Endothelial cell (in vitro differentiated cells): Measurements from ENCODE around the gene SLC12A8. TPM values are rescaled to one million over a fixed set of nuclear protein-coding genes. Genes with fewer than 3 reads are reported as not detected.

ENCODE experiments used
- DNase-seq: peaks from one replicate; pipeline ENCODE4 v3.0.0; 2021; ENCODE audit warnings: low spot score
- H3K27ac Mint-ChIP-seq: one replicate; pipeline ENCODE4 v1.8.0; 2021; ENCODE audit warnings: mixed read lengths, inconsistent platforms; ENCODE audit not compliant: unreplicated experiment
- H3K27me3 Mint-ChIP-seq: one replicate; pipeline ENCODE4 v1.8.0; 2021; ENCODE audit warnings: mild to moderate bottlenecking, moderate library complexity, mixed read lengths, inconsistent platforms; ENCODE audit not compliant: unreplicated experiment
- H3K36me3 Mint-ChIP-seq: one replicate; pipeline ENCODE4 v1.8.0; 2021; ENCODE audit warnings: mild to moderate bottlenecking, low read depth, mixed read lengths, inconsistent platforms; ENCODE audit not compliant: unreplicated experiment
- H3K4me1 Mint-ChIP-seq: one replicate; pipeline ENCODE4 v1.8.0; 2021; ENCODE audit warnings: mild to moderate bottlenecking, mixed read lengths, inconsistent platforms; ENCODE audit not compliant: unreplicated experiment
- H3K4me3 Mint-ChIP-seq: one replicate; pipeline ENCODE4 v1.8.0; 2021; ENCODE audit warnings: mild to moderate bottlenecking, mixed read lengths, inconsistent platforms; ENCODE audit not compliant: unreplicated experiment
- H3K9me3 Mint-ChIP-seq: one replicate; pipeline ENCODE4 v1.8.0; 2021; ENCODE audit warnings: mixed read lengths, inconsistent platforms; ENCODE audit not compliant: unreplicated experiment
- total RNA-seq: library from RNA; stranded (reverse); fragmentation: NEBNext Ultra II Directional; extraction: Animal tissue kit (Norgen Biotek cat#: 25700); gene quantifications from one replicate; pipeline ENCODE4 v1.2.1, GENCODE V29; 2021; ENCODE audit not compliant: unreplicated experiment
- TF ChIP-seq, protein P1 (sequence below): fragments of 200-600 bp; sonication (generic); IDR thresholded peaks from one replicate; pipeline ENCODE4 v1.5.0; 2021; ENCODE audit warnings: antibody characterized with exemption; ENCODE audit not compliant: unreplicated experiment

The SLC12A8 gene
- total RNA-seq, 1 donor from 2014 or later, result 0.54 TPM

DNA sequence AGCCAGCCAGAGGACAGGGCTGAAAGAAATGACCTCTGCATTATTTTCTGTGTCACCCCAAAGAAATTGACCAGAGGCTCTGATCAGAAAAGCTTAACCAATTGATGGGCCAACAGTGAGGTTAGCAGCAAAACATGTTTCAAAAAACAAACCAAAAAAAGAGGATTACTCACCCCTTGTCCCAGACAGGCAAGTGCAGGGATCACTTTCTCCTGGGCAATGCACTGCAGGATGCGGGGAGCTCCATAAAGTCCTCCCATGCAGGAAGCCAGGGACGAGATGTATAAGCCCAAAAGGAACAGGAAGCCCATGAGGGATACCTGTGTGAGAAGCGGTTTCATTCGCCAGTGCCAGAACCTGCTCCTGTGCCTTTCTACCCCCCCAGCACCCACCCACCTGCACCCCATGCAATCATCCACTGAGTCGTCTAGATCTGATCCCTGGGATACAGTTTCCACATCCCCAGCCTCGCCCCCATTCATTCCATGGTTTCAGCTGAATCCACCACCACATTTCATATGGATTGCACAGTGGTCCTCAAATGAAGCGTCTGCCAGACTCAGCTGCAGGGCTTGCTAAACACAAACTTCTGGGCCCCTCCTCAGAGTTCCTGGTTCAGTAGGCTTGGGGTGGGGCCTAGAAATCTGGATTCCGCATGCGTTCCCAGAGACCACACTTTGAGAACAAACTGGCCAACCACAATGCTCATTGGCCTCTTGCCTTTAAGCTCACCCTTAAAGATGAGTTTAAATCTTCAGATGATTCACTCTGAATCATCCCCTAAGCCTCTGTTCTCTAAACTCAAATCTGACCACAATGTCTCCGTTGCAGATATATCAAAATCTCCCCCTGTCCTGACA lies 102.3 kb downstream of the SLC12A8 start:
- Mint-ChIP-seq H3K4me3 (no peak overlapping the region), H3K9me3 (no peaks in the 10 kb centered on the region), H3K27me3 (no peaks in the 10 kb centered on the region), H3K27ac (no peak overlapping the region), H3K36me3 (no peaks in the 10 kb centered on the region), H3K4me1 (no peaks in the 10 kb centered on the region)
- DNase-seq, result no peak
- TF ChIP-seq, protein P1, sequence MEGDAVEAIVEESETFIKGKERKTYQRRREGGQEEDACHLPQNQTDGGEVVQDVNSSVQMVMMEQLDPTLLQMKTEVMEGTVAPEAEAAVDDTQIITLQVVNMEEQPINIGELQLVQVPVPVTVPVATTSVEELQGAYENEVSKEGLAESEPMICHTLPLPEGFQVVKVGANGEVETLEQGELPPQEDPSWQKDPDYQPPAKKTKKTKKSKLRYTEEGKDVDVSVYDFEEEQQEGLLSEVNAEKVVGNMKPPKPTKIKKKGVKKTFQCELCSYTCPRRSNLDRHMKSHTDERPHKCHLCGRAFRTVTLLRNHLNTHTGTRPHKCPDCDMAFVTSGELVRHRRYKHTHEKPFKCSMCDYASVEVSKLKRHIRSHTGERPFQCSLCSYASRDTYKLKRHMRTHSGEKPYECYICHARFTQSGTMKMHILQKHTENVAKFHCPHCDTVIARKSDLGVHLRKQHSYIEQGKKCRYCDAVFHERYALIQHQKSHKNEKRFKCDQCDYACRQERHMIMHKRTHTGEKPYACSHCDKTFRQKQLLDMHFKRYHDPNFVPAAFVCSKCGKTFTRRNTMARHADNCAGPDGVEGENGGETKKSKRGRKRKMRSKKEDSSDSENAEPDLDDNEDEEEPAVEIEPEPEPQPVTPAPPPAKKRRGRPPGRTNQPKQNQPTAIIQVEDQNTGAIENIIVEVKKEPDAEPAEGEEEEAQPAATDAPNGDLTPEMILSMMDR, result no peak

DNA sequence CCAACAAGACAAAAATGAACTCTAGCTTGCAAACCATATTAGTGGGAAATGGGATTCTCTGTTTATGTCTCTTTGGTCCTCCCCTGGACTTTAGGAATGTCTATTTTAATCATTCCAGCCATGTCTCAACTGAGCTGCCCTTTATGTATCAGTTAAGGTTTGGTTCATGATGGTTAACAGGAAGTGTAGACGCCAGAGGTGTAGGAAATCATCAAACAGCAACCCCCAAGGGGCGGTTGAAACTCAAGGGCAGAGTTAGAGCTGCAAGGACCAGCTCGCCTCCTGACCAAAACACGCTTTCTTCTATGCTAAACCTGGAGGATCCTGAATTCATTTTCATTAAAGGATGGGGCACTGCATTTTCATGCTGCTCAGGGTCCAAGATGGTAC lies 103.0 kb downstream of the SLC12A8 start:
- TF ChIP-seq, protein P1, result no peak
- no peak overlapping the region for H3K4me3 Mint-ChIP-seq

DNA sequence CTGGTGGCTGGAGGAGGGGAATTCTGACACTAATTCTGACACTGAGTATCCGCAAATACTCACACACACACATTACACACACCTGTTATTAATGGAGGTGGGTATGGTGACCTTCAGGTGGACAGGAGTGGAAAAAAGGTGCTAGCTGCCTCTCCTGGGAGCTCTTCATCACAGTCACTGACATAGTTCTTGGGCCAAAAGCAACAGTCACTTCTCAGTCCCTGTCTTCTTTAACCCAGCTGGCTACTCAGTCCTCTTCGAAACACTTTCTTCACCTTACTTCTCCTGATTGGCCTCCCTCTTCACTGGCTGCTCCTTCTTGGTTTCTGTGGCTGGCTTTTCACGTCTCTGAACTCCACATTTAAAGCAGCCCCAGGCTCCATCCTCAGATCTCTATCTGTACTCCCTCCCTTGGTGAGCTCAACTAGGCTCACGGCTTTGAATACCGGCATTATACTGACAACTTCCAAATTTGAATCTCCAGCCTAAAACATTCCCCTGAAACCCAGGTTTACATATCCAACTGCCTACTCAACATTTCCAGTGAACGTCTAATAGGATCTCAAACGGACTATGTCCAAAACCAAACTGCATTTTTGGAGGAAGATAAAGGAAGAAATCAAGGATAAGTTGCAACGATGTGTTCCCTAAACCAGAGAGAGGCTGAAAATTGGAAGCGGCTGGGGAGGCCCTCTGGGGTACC lies 103.6 kb downstream of the SLC12A8 start:
- TF ChIP-seq, protein P1, result no peak
- H3K9me3 Mint-ChIP-seq, result no peaks in the 10 kb centered on the region
- no peaks in the 10 kb centered on the region for H3K27me3 Mint-ChIP-seq
- H3K4me1 Mint-ChIP-seq, result no peaks in the 10 kb centered on the region
- no peak overlapping the region for H3K27ac Mint-ChIP-seq
- no peak for DNase-seq
- no peaks in the 10 kb centered on the region for H3K36me3 Mint-ChIP-seq
- no peak overlapping the region for H3K4me3 Mint-ChIP-seq

More for the DNA sequence above, 103.0 kb downstream of the SLC12A8 start:
- no peaks in the 10 kb centered on the region for H3K27me3 Mint-ChIP-seq
- H3K36me3 Mint-ChIP-seq, result no peaks in the 10 kb centered on the region
- no peak for DNase-seq
- H3K9me3 Mint-ChIP-seq, result no peaks in the 10 kb centered on the region
- no peak overlapping the region for H3K27ac Mint-ChIP-seq
- H3K4me1 Mint-ChIP-seq, result no peaks in the 10 kb centered on the region

DNA sequence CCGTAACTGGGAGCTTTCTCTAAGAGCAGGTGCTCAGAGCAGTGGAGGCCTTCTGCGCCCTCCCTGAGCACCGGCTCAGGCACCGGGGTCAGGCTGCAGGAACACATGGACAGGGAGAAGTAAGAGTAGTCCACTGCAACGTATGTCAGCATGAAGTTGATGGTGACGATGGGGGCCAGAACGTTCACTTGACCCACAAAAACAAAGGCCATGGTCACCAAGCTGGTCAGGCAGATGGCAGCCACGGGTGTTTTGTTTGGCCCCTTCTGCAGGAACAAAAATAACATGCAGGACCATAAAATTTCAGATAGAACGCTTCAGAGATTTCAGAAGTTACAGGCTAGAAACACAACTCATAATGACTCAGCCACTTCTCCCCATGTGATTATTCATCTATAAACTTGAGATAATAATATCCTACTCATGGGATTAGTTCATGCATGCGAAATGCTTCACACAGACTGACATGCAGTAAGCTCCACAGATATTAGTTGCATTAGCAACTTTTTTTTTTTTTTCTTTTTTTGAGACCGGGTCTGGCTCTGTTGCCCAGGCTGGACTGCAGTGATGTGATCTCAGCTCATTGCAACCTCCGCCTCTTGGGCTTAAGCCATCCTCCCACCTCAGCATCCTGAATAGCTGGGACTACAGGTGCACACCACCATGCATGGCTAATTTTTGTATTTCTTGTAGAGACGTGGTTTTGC lies 104.5 kb downstream of the SLC12A8 start:
- no peak overlapping the region for H3K27ac Mint-ChIP-seq
- no peak overlapping the region for H3K4me3 Mint-ChIP-seq
- H3K9me3 Mint-ChIP-seq, result no peaks in the 10 kb centered on the region
- H3K4me1 Mint-ChIP-seq, result no peaks in the 10 kb centered on the region
- no peaks in the 10 kb centered on the region for H3K27me3 Mint-ChIP-seq
- DNase-seq, result no peak
- H3K36me3 Mint-ChIP-seq, result no peaks in the 10 kb centered on the region
- TF ChIP-seq, protein P1, result no peak
